HepG2 (cell line): ENCODE results near the gene FAM180A. TPM values are rescaled to one million over a fixed set of nuclear protein-coding genes. Genes with fewer than 3 reads are reported as not detected.

Experiments
- ATAC-seq: fragments of 200-7000 bp; cut with Tn5 transposase; 3 replicates; pipeline ENCODE4 v1.9.1; 2020; ENCODE audit warnings: mild to moderate bottlenecking, moderate library complexity
- BruUV-seq: library from RNA; stranded (reverse); fragments of 400-500 nt; replicated peaks from 2 replicates; lab custom pipeline; 2021; lab: Mats Ljungman, UMichigan
- CTCF ChIA-PET: fragments of 300-600 bp; formaldehyde crosslinking; extraction: SDS; loops from one replicate; lab custom pipeline; 2021; ENCODE audit warnings: low total read pairs, inconsistent platforms, low intra/inter-chr PET ratio; lab: Yijun Ruan, JAX
- POLR2A ChIA-PET: fragments of 350-600 bp; sonication (Branson Sonifier 250); formaldehyde crosslinking; loops from one replicate; lab custom pipeline; 2020; ENCODE audit warnings: antibody characterized with exemption, inconsistent platforms; lab: Yijun Ruan, JAX
- DNase-seq: peaks from one replicate; pipeline ENCODE4 v3.0.0-alpha.2; 2015; ENCODE audit warnings: low spot score
- FAIRE-seq: peaks from 3 replicates; lab custom pipeline; 2011; peaks lifted over from hg19 to GRCh38; lab: Jason Lieb, UNC
- H2AFZ ChIP-seq: one replicate; pipeline ENCODE4 v1.6.1; 2011; ENCODE audit warnings: low read length, inconsistent platforms
- H3K27ac ChIP-seq: fragments of 300-600 bp; 3 replicates; pipeline ENCODE4 v1.8.0; 2011; ENCODE audit warnings: mixed run types, mild to moderate bottlenecking, mixed read lengths, low read length, inconsistent platforms; ENCODE audit not compliant: insufficient read depth; ENCODE audit errors: extremely low read length
- H3K27me3 ChIP-seq, 2 experiments: fragments of 200-600 bp in 1 of 2; 2 replicates in 1 of 2; 3 replicates in 1 of 2; pipeline versions ENCODE4 v1.6.0 to v1.8.0; 2011; ENCODE audit warnings: low read length in 2 of 2, mild to moderate bottlenecking in 2 of 2, moderate library complexity in 2 of 2, inconsistent platforms in 1 of 2; ENCODE audit not compliant: insufficient read depth in 2 of 2, control insufficient read depth in 1 of 2
- H3K36me3 ChIP-seq, 2 experiments: fragments of 200-600 bp in 1 of 2; replicated peaks in 1 of 2; 2 replicates in 1 of 2; 3 replicates in 1 of 2; pipeline versions ENCODE4 v1.5.1 to v1.8.0; 2011; ENCODE audit warnings: low read length in 2 of 2, inconsistent platforms in 1 of 2; ENCODE audit not compliant: insufficient read depth in 2 of 2, control insufficient read depth in 1 of 2
- H3K4me1 ChIP-seq: 2 replicates; pipeline ENCODE4 v1.5.1; 2012; ENCODE audit warnings: low read length, inconsistent platforms; ENCODE audit not compliant: insufficient read depth
- H3K4me2 ChIP-seq: 2 replicates; pipeline ENCODE4 v1.6.0; 2011; ENCODE audit warnings: low read depth, low read length, inconsistent platforms
- H3K4me3 ChIP-seq, 3 experiments: fragments of 200-600 bp in 1 of 3; sonication (generic), shearing (Covaris generic) in 1 of 3; replicated peaks in 1 of 3; 2 replicates each; pipeline ENCODE4 v1.5.1; 2011 to 2016; ENCODE audit warnings: low read length in 3 of 3, inconsistent platforms in 2 of 3, low read depth in 2 of 3, mild to moderate bottlenecking in 2 of 3, control low read depth in 1 of 3, mixed read lengths in 1 of 3; ENCODE audit not compliant: insufficient read depth in 1 of 3
- H3K79me2 ChIP-seq: one replicate; pipeline ENCODE4 v1.6.1; 2011; ENCODE audit warnings: low read length, inconsistent platforms; ENCODE audit not compliant: insufficient read depth
- H3K9ac ChIP-seq: 2 replicates; pipeline ENCODE4 v1.6.0; 2011; ENCODE audit warnings: mild to moderate bottlenecking, low read depth, low read length, inconsistent platforms; ENCODE audit not compliant: insufficient read depth
- H3K9me3 ChIP-seq: 2 replicates; pipeline ENCODE4 v1.5.1; 2012; ENCODE audit warnings: mild to moderate bottlenecking, low read length
- H4K20me1 ChIP-seq: 2 replicates; pipeline ENCODE4 v1.6.0; 2011; ENCODE audit warnings: inconsistent platforms, mild to moderate bottlenecking, low read length, moderate library complexity; ENCODE audit not compliant: insufficient read depth
- AFF4 ChIP-seq: sonication (generic); formaldehyde crosslinking; IDR thresholded peaks from 2 replicates; pipeline ENCODE4 v1.4.0; 2020; ENCODE audit warnings: missing genetic modification reagents
- DMTF1 ChIP-seq: sonication (generic); formaldehyde crosslinking; IDR thresholded peaks from 2 replicates; pipeline ENCODE4 v1.4.0; 2020; ENCODE audit warnings: mild to moderate bottlenecking, missing genetic modification reagents
- EZH2 ChIP-seq: conservative IDR thresholded peaks from 2 replicates; pipeline ENCODE4 v1.6.1; 2012; ENCODE audit warnings: mild to moderate bottlenecking, low read depth, low read length, moderate library complexity
- KDM5B ChIP-seq: sonication (generic); formaldehyde crosslinking; IDR thresholded peaks from 2 replicates; pipeline ENCODE4 v1.4.0; 2020; ENCODE audit warnings: missing genetic modification reagents, mild to moderate bottlenecking, borderline replicate concordance
- MED8 ChIP-seq: sonication (generic); formaldehyde crosslinking; IDR thresholded peaks from 2 replicates; pipeline ENCODE4 v1.8.1; 2023; ENCODE audit warnings: mild to moderate bottlenecking, missing genetic modification reagents; ENCODE audit not compliant: insufficient replicate concordance
- NCOA1 ChIP-seq: sonication (generic); formaldehyde crosslinking; IDR thresholded peaks from 2 replicates; pipeline ENCODE4 v1.9.0; 2021; ENCODE audit warnings: missing genetic modification reagents
- ZBTB26 ChIP-seq: IDR thresholded peaks from 2 replicates; pipeline ENCODE4 v1.6.1; 2016; ENCODE audit warnings: missing compliant biosample characterization, missing genetic modification reagents, borderline replicate concordance
- ZBTB39 ChIP-seq: sonication (generic); formaldehyde crosslinking; IDR thresholded peaks from 2 replicates; pipeline ENCODE4 v1.5.0; 2020; ENCODE audit warnings: missing genetic modification reagents
- ZNF619 ChIP-seq: sonication (generic); formaldehyde crosslinking; IDR thresholded peaks from 2 replicates; pipeline ENCODE4 v1.4.0; 2020; ENCODE audit warnings: mild to moderate bottlenecking, missing genetic modification reagents
- ZNF800 ChIP-seq: sonication (generic); formaldehyde crosslinking; IDR thresholded peaks from 2 replicates; pipeline ENCODE4 v1.4.0; 2020; ENCODE audit warnings: missing genetic modification reagents
- WGBS: methylation state at CpG from one replicate; pipeline ENCODE4 v1.1.6; 2017; ENCODE audit warnings: low lambda C conversion rate; 5-methylcytosine and 5-hydroxymethylcytosine counted together
- in situ Hi-C: cut with HindIII; loops from 2 replicates; pipeline ENCODE4 v1.10.0; 2017; ENCODE audit warnings: low pct_unique_long_range_greater_than_20kb; ENCODE audit not compliant: extremely low pct_ligation_motif_present
- intact Hi-C: fragments of 100-400 bp; cut with micrococcal nuclease; formaldehyde crosslinking; loops from one replicate; pipeline ENCODE4 v1.10.0; 2022; ENCODE audit not compliant: unreplicated experiment
- polyA plus RNA-seq, 8 experiments: library from polyadenylated mRNA; depleted of rRNA in 3 of 8; stranded (reverse) in 7 of 8; unstranded in 1 of 8; fragments of >200 nt; fragmentation: Illumina TruSeq in 4 of 8; extraction: Trizol in 4 of 8; gene quantifications; 2 replicates each; pipeline versions ENCODE4 v1.2.1 to v1.2.3, GENCODE V29; 2011 to 2016; ENCODE audit warnings: low read depth in 4 of 8, missing spikeins in 1 of 8, mixed read lengths in 1 of 8; ENCODE audit not compliant: insufficient read depth in 1 of 8
- total RNA-seq, 5 experiments: library from RNA; depleted of rRNA; stranded (reverse); fragments of >200 nt; fragmentation: Illumina TruSeq; extraction: Trizol; gene quantifications; 2 replicates each; pipeline ENCODE4 v1.2.3, GENCODE V29; 2016; ENCODE audit warnings: low read depth in 1 of 5

FAM180A gene
- total and polyA plus RNA-seq, 2 of the 13 experiments (the other 11 are each of a cell fraction or from before 2014, with no cell fraction given) = not detected

GRCh38 chr7:135790371-135790977 lies 41.9 kb upstream of the FAM180A start (continued):
- TF ChIP-seq ZNF800 (CRISPR knock-in tag) = no peak
- no peak for TF ChIP-seq NCOA1
- no peak for TF ChIP-seq KDM5B (CRISPR knock-in tag)

GRCh38 chr7:135789956-135790355 lies 41.3 kb upstream of the FAM180A start:
- H3K4me3 ChIP-seq = no peak overlapping the region
- no peak overlapping the region for H3K9ac ChIP-seq
- DNase-seq (no peak), FAIRE-seq (no peak), ATAC-seq (no peak)
- intact Hi-C loops = no loop called here
- no peak overlapping the region for H3K27ac ChIP-seq
- H3K9me3 ChIP-seq = no peaks in the 10 kb centered on the region
- H3K79me2 ChIP-seq = no peaks in the 10 kb centered on the region
- H3K4me1 ChIP-seq = no peaks in the 10 kb centered on the region
- 28% methylated on average over 3 of the region's 3 CpGs for WGBS
- no peaks in the 10 kb centered on the region for H3K36me3 ChIP-seq
- H3K27me3 ChIP-seq = no peaks in the 10 kb centered on the region; a peak in 3 of 5 replicates
- no peak overlapping the region for H3K4me2 ChIP-seq
- CTCF ChIA-PET = no interaction called here
- in situ Hi-C loops = no loop called here
- no peak overlapping the region for H2AFZ ChIP-seq
- H4K20me1 ChIP-seq = no peaks in the 10 kb centered on the region
- POLR2A ChIA-PET = no interaction called here
- no TSS peak for BruUV-seq
- TF ChIP-seq EZH2 (no peak), ZNF619 (no peak), ZBTB39 (CRISPR knock-in tag) (no peak), MED8 (no peak), AFF4 (CRISPR knock-in tag) (no peak), DMTF1 (CRISPR knock-in tag) (no peak), ZBTB26 (CRISPR knock-in tag) (no peak)
